Stimulated activated naive CD8-positive, alpha-beta T cell treated with anti-CD3 and anti-CD28 coated beads, Interleukin-15, amount 100 ng/mL, for 72 hours (primary cell): Measurements from ENCODE around the gene MOSMO.
"Not testable (repeated sequence)": the region's sequence is repeated elsewhere in the genome, so short reads cannot be mapped to it uniquely, and the experiment has no call there.

Experiments used
- ATAC-seq: fragments of 150-1000 bp; cut with Tn5 transposase; 2 replicates; pipeline ENCODE4 v1.10.0; 2021; ENCODE audit warnings: mild to moderate bottlenecking, moderate library complexity
- DNase-seq, 2 donors: peaks; one replicate each; pipeline ENCODE4 v3.0.0; 2021 to 2022
- H3K27ac Mint-ChIP-seq, 2 donors: one replicate each; pipeline ENCODE4 v1.8.0; 2022; ENCODE audit warnings: mild to moderate bottlenecking in 2 of 2, mixed read lengths in 2 of 2, moderate library complexity in 2 of 2
- H3K27me3 Mint-ChIP-seq: one replicate; pipeline ENCODE4 v1.8.0; 2022; ENCODE audit warnings: mixed read lengths
- H3K4me1 Mint-ChIP-seq: one replicate; pipeline ENCODE4 v1.8.0; 2022; ENCODE audit warnings: mild to moderate bottlenecking, mixed read lengths
- H3K4me3 Mint-ChIP-seq, 2 donors: one replicate each; pipeline ENCODE4 v1.8.0; 2022; ENCODE audit warnings: mild to moderate bottlenecking in 2 of 2, mixed read lengths in 2 of 2, moderate library complexity in 1 of 2
- H3K9me3 Mint-ChIP-seq, 2 donors: one replicate each; pipeline ENCODE4 v1.8.0; 2022; ENCODE audit warnings: mixed read lengths in 2 of 2

MOSMO gene

GRCh38 chr16:21991621-21992020 is 16.3 kb upstream of the MOSMO start:
- no peaks in the 10 kb centered on the region for H3K9me3 Mint-ChIP-seq
- H3K27me3 Mint-ChIP-seq, result no peaks in the 10 kb centered on the region
- no peak overlapping the region for H3K27ac Mint-ChIP-seq
- H3K4me1 Mint-ChIP-seq, result no peaks in the 10 kb centered on the region
- no peak for DNase-seq
- no peak overlapping the region for H3K4me3 Mint-ChIP-seq
- ATAC-seq, result no peak

- no peaks in the 10 kb centered on the region for H3K9me3 Mint-ChIP-seq
- H3K27me3 Mint-ChIP-seq, result no peaks in the 10 kb centered on the region
- no peak overlapping the region for H3K4me3 Mint-ChIP-seq
- peak overlapping the region in 1 of 2 donors; percentile 28 for H3K27ac Mint-ChIP-seq
- H3K4me1 Mint-ChIP-seq, result no peaks in the 10 kb centered on the region
- DNase-seq (no peak), ATAC-seq (no peak)
Observed at GRCh38 chr16:21994856-21995465, 12.9 kb upstream of the MOSMO start.

- H3K27ac Mint-ChIP-seq, result peak overlapping the region in 1 of 2 donors; percentile 47
- no peak for DNase-seq
- no peaks in the 10 kb centered on the region for H3K27me3 Mint-ChIP-seq
- no peak for ATAC-seq
- no peaks in the 10 kb centered on the region for H3K9me3 Mint-ChIP-seq
- no peak overlapping the region for H3K4me3 Mint-ChIP-seq
- peaks cover 15% of the 10 kb centered on the region for H3K4me1 Mint-ChIP-seq
Observed at GRCh38 chr16:21996923-21997696, 10.8 kb upstream of the MOSMO start.

GRCh38 chr16:21997697-21998480 is 10.0 kb upstream of the MOSMO start:
- ATAC-seq (no peak), DNase-seq (no peak)
- Mint-ChIP-seq H3K4me3 (no peak overlapping the region), H3K27me3 (no peaks in the 10 kb centered on the region), H3K4me1 (peaks cover 15% of the 10 kb centered on the region), H3K27ac (peak overlapping the region in 1 of 2 donors; percentile 27), H3K9me3 (no peaks in the 10 kb centered on the region)

GRCh38 chr16:22001591-22001990 is 6.3 kb upstream of the MOSMO start:
- Mint-ChIP-seq H3K9me3 (no peaks in the 10 kb centered on the region), H3K4me3 (no peak overlapping the region), H3K4me1 (peaks cover 16% of the 10 kb centered on the region), H3K27ac (no peak overlapping the region), H3K27me3 (no peaks in the 10 kb centered on the region)
- no peak for DNase-seq
- ATAC-seq, result no peak

GRCh38 chr16:22002047-22002446 is 5.9 kb upstream of the MOSMO start:
- not testable (repeated sequence) for H3K4me3 Mint-ChIP-seq, H3K27ac Mint-ChIP-seq, H3K27me3 Mint-ChIP-seq, H3K9me3 Mint-ChIP-seq, ATAC-seq, DNase-seq
- H3K4me1 Mint-ChIP-seq, result peaks cover 21% of the 10 kb centered on the region

GRCh38 chr16:22003195-22003594 is 4.7 kb upstream of the MOSMO start:
- Mint-ChIP-seq H3K27ac (peak overlapping the region in 1 of 2 donors; percentile 29), H3K4me3 (no peak overlapping the region), H3K9me3 (no peaks in the 10 kb centered on the region), H3K4me1 (peaks cover 27% of the 10 kb centered on the region), H3K27me3 (no peaks in the 10 kb centered on the region)
- DNase-seq (no peak), ATAC-seq (no peak)

- Mint-ChIP-seq H3K4me3 (no peak overlapping the region), H3K27me3 (no peaks in the 10 kb centered on the region), H3K4me1 (peaks cover 36% of the 10 kb centered on the region), H3K9me3 (no peaks in the 10 kb centered on the region), H3K27ac (no peak overlapping the region)
- ATAC-seq (no peak), DNase-seq (no peak)
Observed at GRCh38 chr16:22004341-22004740, 3.6 kb upstream of the MOSMO start.

GRCh38 chr16:22005746-22006145 is 2.2 kb upstream of the MOSMO start:
- DNase-seq (no peak), ATAC-seq (no peak)
- Mint-ChIP-seq H3K9me3 (no peaks in the 10 kb centered on the region), H3K27me3 (no peaks in the 10 kb centered on the region), H3K4me1 (peaks cover 39% of the 10 kb centered on the region), H3K27ac (no peak overlapping the region), H3K4me3 (no peak overlapping the region)

GRCh38 chr16:22006636-22007035 is 1.3 kb upstream of the MOSMO start:
- no peak overlapping the region for H3K27ac Mint-ChIP-seq
- peaks cover 40% of the 10 kb centered on the region for H3K4me1 Mint-ChIP-seq
- H3K4me3 Mint-ChIP-seq, result peak overlapping the region; percentile 84 to 93
- H3K27me3 Mint-ChIP-seq, result no peaks in the 10 kb centered on the region
- no peaks in the 10 kb centered on the region for H3K9me3 Mint-ChIP-seq
- ATAC-seq (no peak), DNase-seq (no peak)

GRCh38 chr16:22007159-22007508 is 777 bp upstream of the MOSMO start:
- DNase-seq, result no peak
- no peaks in the 10 kb centered on the region for H3K9me3 Mint-ChIP-seq
- no peak for ATAC-seq
- no peaks in the 10 kb centered on the region for H3K27me3 Mint-ChIP-seq
- peak overlapping the region in 1 of 2 donors; percentile 62 for H3K27ac Mint-ChIP-seq
- peaks cover 45% of the 10 kb centered on the region for H3K4me1 Mint-ChIP-seq
- peak overlapping the region; percentile 84 to 93 for H3K4me3 Mint-ChIP-seq

GRCh38 chr16:22008215-22009059 is 526 bp downstream of the MOSMO start:
- Mint-ChIP-seq H3K27ac (peak overlapping the region; percentile 91 to 98), H3K9me3 (no peaks in the 10 kb centered on the region), H3K27me3 (no peaks in the 10 kb centered on the region), H3K4me1 (peaks cover 58% of the 10 kb centered on the region), H3K4me3 (peak overlapping the region; percentile 94 to 96)
- ATAC-seq, result peak; percentile 64
- peak; percentile 29 to 42 for DNase-seq

GRCh38 chr16:22010902-22011301 is 3.0 kb downstream of the MOSMO start:
- DNase-seq (no peak), ATAC-seq (no peak)
- no peak overlapping the region for H3K4me3 Mint-ChIP-seq
- no peak overlapping the region for H3K27ac Mint-ChIP-seq
- H3K9me3 Mint-ChIP-seq, result no peaks in the 10 kb centered on the region
- H3K4me1 Mint-ChIP-seq, result peaks cover 73% of the 10 kb centered on the region
- H3K27me3 Mint-ChIP-seq, result no peaks in the 10 kb centered on the region

GRCh38 chr16:22012241-22012640 is 4.3 kb downstream of the MOSMO start:
- ATAC-seq (no peak), DNase-seq (no peak)
- H3K9me3 Mint-ChIP-seq, result no peaks in the 10 kb centered on the region
- no peak overlapping the region for H3K4me3 Mint-ChIP-seq
- H3K27me3 Mint-ChIP-seq, result no peaks in the 10 kb centered on the region
- peaks cover 79% of the 10 kb centered on the region for H3K4me1 Mint-ChIP-seq
- no peak overlapping the region for H3K27ac Mint-ChIP-seq

GRCh38 chr16:22013486-22013885 is 5.6 kb downstream of the MOSMO start:
- no peak for DNase-seq
- Mint-ChIP-seq H3K9me3 (no peaks in the 10 kb centered on the region), H3K27ac (no peak overlapping the region), H3K4me3 (peak overlapping the region in 1 of 2 donors; percentile 23), H3K4me1 (peaks cover 84% of the 10 kb centered on the region), H3K27me3 (no peaks in the 10 kb centered on the region)
- no peak for ATAC-seq
